ENCODE data around the gene PDE4B.

- TF ChIP-seq CTCF (IDR thresholded peaks at IDR 0.05), result no peak
- no peak for TF ChIP-seq POLR2A (IDR thresholded peaks at IDR 0.05)
- no peak for TF ChIP-seq EP300 (IDR thresholded peaks at IDR 0.05)
These were observed 34.1 kb downstream of the PDE4B start for GRCh38 chr1:65826782-65827181.
